ENCODE measurements around the gene GPC6. TPM values are rescaled to one million over a fixed set of nuclear protein-coding genes. Genes with fewer than 3 reads are reported as not detected.

Gene GPC6
- polyA plus RNA-seq, 1 of the 3 experiments (the other 2 are of a cell fraction): 6.7 TPM

GRCh38 chr13:93293710-93294109 is 67.1 kb downstream of the GPC6 start:
- 88% methylated on average over 1 of the region's 1 CpG for WGBS (ENCODE audit: low lambda C conversion rate)
- no peak for TF ChIP-seq YY1 (IDR thresholded peaks at IDR 0.05; ENCODE audit: low read depth)
- TF ChIP-seq NRF1 (IDR thresholded peaks at IDR 0.05; ENCODE audit: low read depth, low read length): no peak
- TF ChIP-seq REST (IDR thresholded peaks at IDR 0.05; ENCODE audit: low read depth, low read length): no peak
- TF ChIP-seq USF2 (IDR thresholded peaks at IDR 0.05; ENCODE audit: borderline replicate concordance, low read depth, low read length): no peak
- no peak for TF ChIP-seq FOXM1 (IDR thresholded peaks at IDR 0.05; ENCODE audit: low read depth)
- TF ChIP-seq FOSL2 (IDR thresholded peaks at IDR 0.05; ENCODE audit: borderline replicate concordance, low read depth): no peak
- no peak for TF ChIP-seq NFIC (IDR thresholded peaks at IDR 0.05; ENCODE audit: borderline replicate concordance)
- no peak for TF ChIP-seq TEAD4 (IDR thresholded peaks at IDR 0.05; ENCODE audit: borderline replicate concordance, insufficient read depth)
- no peak for TF ChIP-seq SIN3A (IDR thresholded peaks at IDR 0.05; ENCODE audit: borderline replicate concordance, low read depth, low read length)
- no peak for DNase-seq
- Histone ChIP-seq H3K9me3 (no peaks in the 10 kb centered on the region), H3K9me2 (no peaks in the 10 kb centered on the region), H3K79me2 (ENCODE audit: insufficient read depth) (no peaks in the 10 kb centered on the region), H2AFZ (ENCODE audit: low read depth) (no peak overlapping the region), H3K4me2 (no peak overlapping the region), H3K36me3 (replicated peaks in 1 of 2; ENCODE audit: control insufficient read depth in 1 of 2, insufficient read depth in 2 of 2, low read length in 1 of 2) (no peaks in the 10 kb centered on the region), H3K9ac (no peak overlapping the region), H3K4me3 (ENCODE audit: low read depth in 2 of 2, low read length in 1 of 2) (no peak overlapping the region), H4K20me1 (ENCODE audit: insufficient read depth) (no peaks in the 10 kb centered on the region), H3F3A (replicated peaks; ENCODE audit: insufficient read depth) (peaks cover 3% of the 10 kb centered on the region), H3K27me3 (ENCODE audit: insufficient read depth) (no peaks in the 10 kb centered on the region), H3K27ac (ENCODE audit: low read depth in 2 of 2, low read length in 1 of 2) (no peak overlapping the region), H3K4me1 (ENCODE audit: control insufficient read depth in 1 of 2, insufficient read depth in 2 of 2, low read depth in 1 of 2, low read length in 1 of 2) (peaks cover 0 to 6% of the 10 kb centered on the region in 2 experiments; a peak in 1 of 4 replicates)
- ChIA-PET CTCF (interaction anchor here (1.0 kb wide), 1 partner anchor 13 kb away, joined by 3 read pairs; no protein-coding TSS in a partner anchor), POLR2A (no interaction called here)

- ChIA-PET POLR2A (interaction anchor here (0.7 kb wide), 1 partner anchor 1134 kb away, joined by 5 read pairs; no protein-coding TSS in a partner anchor), CTCF (no interaction called here)
- H3K27ac ChIP-seq (ENCODE audit: low read depth in 2 of 2, low read length in 1 of 2): no peak overlapping the region
- no peaks in the 10 kb centered on the region for H3K36me3 ChIP-seq (replicated peaks in 1 of 2; ENCODE audit: control insufficient read depth in 1 of 2, insufficient read depth in 2 of 2, low read length in 1 of 2)
- no peaks in the 10 kb centered on the region for H3K27me3 ChIP-seq (ENCODE audit: insufficient read depth)
- no peaks in the 10 kb centered on the region for H3K4me1 ChIP-seq (ENCODE audit: control insufficient read depth in 1 of 2, insufficient read depth in 2 of 2, low read depth in 1 of 2, low read length in 1 of 2)
- H3K4me2 ChIP-seq: no peak overlapping the region
- no peaks in the 10 kb centered on the region for H3K9me3 ChIP-seq
- no peaks in the 10 kb centered on the region for H3K79me2 ChIP-seq (ENCODE audit: insufficient read depth)
- H3F3A ChIP-seq (replicated peaks; ENCODE audit: insufficient read depth): no peaks in the 10 kb centered on the region
- no peak overlapping the region for H3K4me3 ChIP-seq (ENCODE audit: low read depth in 2 of 2, low read length in 1 of 2)
- H2AFZ ChIP-seq (ENCODE audit: low read depth): no peak overlapping the region
- H3K9ac ChIP-seq: no peak overlapping the region
- 83% methylated on average over 2 of the region's 2 CpGs for WGBS (ENCODE audit: low lambda C conversion rate)
- no peaks in the 10 kb centered on the region for H3K9me2 ChIP-seq
- H4K20me1 ChIP-seq (ENCODE audit: insufficient read depth): no peaks in the 10 kb centered on the region
- DNase-seq: no peak
- TF ChIP-seq SIN3A (IDR thresholded peaks at IDR 0.05; ENCODE audit: borderline replicate concordance, low read depth, low read length) (no peak), TCF12 (IDR thresholded peaks at IDR 0.05) (no peak), PBX3 (IDR thresholded peaks at IDR 0.05) (no peak), MXI1 (IDR thresholded peaks at IDR 0.05; ENCODE audit: low read depth, low read length) (no peak), ZBTB33 (IDR thresholded peaks at IDR 0.05; ENCODE audit: borderline replicate concordance, low read depth) (no peak), FOXM1 (IDR thresholded peaks at IDR 0.05; ENCODE audit: low read depth) (no peak), RCOR1 (IDR thresholded peaks at IDR 0.05; ENCODE audit: low read length) (no peak), TEAD4 (IDR thresholded peaks at IDR 0.05; ENCODE audit: borderline replicate concordance, insufficient read depth) (no peak), CTCF (IDR thresholded peaks at IDR 0.05) (no peak), JUND (IDR thresholded peaks at IDR 0.05) (no peak), EZH2phosphoT487 (IDR thresholded peaks at IDR 0.05; ENCODE audit: borderline replicate concordance, low read depth) (no peak), POLR2AphosphoS5 (IDR thresholded peaks at IDR 0.05; ENCODE audit: low read depth, low read length) (no peak), FOSL2 (IDR thresholded peaks at IDR 0.05; ENCODE audit: borderline replicate concordance, low read depth) (no peak), YY1 (IDR thresholded peaks at IDR 0.05; ENCODE audit: low read depth) (no peak)
These were observed 70.0 kb downstream of the GPC6 start for GRCh38 chr13:93296584-93296983.
